22Rv1 (cell line): ENCODE results near the gene SPINT1.

ENCODE experiments used
- H3K27ac ChIP-seq: fragments of 450-650 bp; 2 replicates; pipeline ENCODE4 v1.5.1; 2017
- ZFX ChIP-seq: fragments of 450-650 bp; IDR thresholded peaks from 2 replicates; pipeline ENCODE4 v1.6.1; 2017; ENCODE audit warnings: antibody characterized with exemption, borderline replicate concordance
- TF ChIP-seq, protein P1 (sequence below): fragments of 450-650 bp; IDR thresholded peaks from 2 replicates; pipeline ENCODE4 v1.5.1; 2017; ENCODE audit warnings: mild to moderate bottlenecking

Gene SPINT1

DNA sequence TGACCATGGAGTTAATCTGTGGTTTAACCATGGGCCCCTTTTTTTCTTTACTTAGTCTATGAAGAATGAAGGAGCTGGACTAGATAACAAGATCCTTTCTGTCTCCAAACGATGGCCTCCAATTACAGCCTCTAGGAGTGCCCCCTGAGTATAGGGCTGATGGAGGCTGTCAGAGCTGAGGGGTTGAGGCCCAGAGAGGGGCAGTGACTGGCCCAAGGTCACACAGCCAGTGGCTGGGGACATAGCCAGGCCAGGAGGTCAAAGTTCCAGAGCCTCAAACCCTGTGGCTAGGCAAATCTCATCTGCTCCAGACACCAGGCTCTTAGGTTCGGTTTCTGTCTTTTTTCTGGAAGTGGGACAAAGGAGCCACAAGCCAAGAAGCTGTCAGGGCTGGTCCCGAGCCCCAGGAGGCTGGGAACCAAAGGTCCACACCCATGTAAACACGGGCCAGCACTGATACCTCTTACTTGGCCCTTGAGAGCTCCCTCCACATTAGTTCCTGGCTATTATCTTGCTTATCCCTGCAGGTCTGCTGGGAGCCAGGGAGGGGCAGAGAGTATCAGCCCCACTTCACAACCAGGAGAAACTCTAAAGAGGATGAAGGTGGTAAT lies 19.9 kb downstream of the SPINT1 start:
- TF ChIP-seq, protein P1, sequence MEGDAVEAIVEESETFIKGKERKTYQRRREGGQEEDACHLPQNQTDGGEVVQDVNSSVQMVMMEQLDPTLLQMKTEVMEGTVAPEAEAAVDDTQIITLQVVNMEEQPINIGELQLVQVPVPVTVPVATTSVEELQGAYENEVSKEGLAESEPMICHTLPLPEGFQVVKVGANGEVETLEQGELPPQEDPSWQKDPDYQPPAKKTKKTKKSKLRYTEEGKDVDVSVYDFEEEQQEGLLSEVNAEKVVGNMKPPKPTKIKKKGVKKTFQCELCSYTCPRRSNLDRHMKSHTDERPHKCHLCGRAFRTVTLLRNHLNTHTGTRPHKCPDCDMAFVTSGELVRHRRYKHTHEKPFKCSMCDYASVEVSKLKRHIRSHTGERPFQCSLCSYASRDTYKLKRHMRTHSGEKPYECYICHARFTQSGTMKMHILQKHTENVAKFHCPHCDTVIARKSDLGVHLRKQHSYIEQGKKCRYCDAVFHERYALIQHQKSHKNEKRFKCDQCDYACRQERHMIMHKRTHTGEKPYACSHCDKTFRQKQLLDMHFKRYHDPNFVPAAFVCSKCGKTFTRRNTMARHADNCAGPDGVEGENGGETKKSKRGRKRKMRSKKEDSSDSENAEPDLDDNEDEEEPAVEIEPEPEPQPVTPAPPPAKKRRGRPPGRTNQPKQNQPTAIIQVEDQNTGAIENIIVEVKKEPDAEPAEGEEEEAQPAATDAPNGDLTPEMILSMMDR, result no peak
- no peak for TF ChIP-seq ZFX
- no peak overlapping the region for H3K27ac ChIP-seq

GRCh38 chr15:40867199-40867598 lies 23.4 kb downstream of the SPINT1 start:
- TF ChIP-seq, protein P1, result no peak
- TF ChIP-seq ZFX, result no peak
- H3K27ac ChIP-seq, result no peak overlapping the region

DNA sequence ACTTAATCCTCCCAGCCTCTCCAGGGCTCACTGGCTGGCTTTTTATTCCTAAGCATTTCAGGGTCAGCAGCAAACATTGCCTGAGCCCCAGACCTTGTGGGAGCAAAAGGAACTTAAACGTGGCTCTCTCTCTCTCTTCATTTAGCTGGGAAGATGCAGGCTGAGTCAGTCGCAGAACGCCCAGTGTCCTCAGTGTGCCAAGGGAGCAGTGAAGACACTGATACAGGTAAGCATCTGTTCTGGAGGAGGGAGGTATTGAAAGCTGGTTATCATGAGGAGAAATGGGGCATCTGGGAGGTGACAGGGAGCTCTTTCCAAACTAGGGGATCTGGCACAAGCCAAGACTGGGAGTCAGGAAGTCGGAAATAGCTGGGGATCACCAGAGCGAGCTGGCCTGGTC lies 25.8 kb downstream of the SPINT1 start:
- H3K27ac ChIP-seq, result no peak overlapping the region
- no peak for TF ChIP-seq ZFX
- TF ChIP-seq, protein P1, result no peak

DNA sequence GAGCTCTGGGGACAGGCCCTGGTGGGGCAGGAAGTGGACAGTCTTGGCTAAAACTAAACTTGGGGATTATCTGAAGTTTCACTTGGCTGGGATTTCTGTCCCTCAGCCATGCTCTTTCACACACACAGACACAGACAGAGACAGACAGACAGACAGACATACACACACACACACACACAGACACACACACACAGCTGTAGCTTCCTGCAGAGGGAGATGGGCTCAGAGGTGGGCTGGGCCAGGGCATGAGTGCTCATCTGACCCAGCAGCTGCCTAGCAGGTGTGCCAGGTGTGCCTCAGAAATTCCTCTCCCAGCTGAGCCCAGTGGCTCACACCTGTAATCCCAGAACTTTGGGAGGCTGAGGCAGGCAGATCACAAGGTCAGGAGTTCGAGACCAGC lies 26.9 kb downstream of the SPINT1 start:
- TF ChIP-seq, protein P1, result no peak
- TF ChIP-seq ZFX, result no peak
- H3K27ac ChIP-seq, result no peak overlapping the region

- no peak overlapping the region for H3K27ac ChIP-seq
- no peak for TF ChIP-seq ZFX
- TF ChIP-seq, protein P1, result no peak
Measured at GRCh38 chr15:40871749-40872617, 28.1 kb downstream of the SPINT1 start.

DNA sequence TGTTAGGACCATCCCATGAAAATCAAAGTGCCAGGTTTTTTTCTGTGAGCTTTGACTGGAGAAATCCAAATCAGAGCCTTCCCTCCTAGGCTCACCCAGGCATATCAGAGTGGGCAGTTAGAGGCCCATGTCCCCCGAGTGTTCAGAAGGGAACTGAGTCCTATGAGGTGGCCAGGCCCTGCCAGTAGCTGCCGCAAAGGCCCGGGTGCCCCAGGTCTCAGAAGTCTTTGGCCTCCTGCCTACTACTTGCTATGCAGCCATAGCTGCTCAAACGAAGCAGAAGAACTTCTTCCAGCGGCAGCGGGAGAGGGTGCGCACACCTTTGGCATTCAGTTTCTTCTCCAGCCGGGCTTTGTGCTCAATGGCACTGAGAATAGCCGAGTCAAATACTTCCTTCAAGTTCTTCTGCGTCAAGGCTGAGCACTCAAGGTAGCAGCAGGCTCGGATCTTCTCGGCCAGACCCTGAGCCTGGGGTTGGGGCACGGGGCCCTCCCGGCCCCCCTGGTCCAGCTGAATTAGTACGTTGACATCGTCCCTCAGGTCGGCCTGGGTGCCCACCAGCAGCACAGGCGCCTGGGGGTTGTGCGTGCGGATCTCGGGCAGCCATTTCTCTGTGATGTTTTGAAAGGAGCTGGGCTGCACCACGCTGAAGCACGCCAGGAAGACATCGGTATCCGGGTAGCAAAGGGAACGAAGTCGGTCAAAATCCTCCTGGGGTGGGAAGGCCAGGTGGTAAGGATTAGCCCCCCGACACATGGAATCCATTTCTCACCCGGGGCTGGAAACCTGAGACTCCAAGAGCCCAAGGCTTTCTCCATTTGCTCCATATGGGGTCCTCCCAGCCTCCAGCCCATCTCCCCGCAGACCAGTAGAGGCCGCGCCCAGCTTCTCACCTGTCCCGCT lies 29.2 kb downstream of the SPINT1 start:
- peak overlapping the region; percentile 69 for H3K27ac ChIP-seq
- TF ChIP-seq, protein P1, result no peak
- no peak for TF ChIP-seq ZFX
